GM18951 (cell line): ENCODE results near the gene METAP1.
"Not testable (repeated sequence)": the region's sequence is repeated elsewhere in the genome, so short reads cannot be mapped to it uniquely, and the experiment has no call there.

Experiments used
- POLR2A ChIP-seq: IDR thresholded peaks from 4 replicates; pipeline ENCODE4 v1.6.1; 2011; ENCODE audit warnings: mild to moderate bottlenecking; ENCODE audit not compliant: insufficient read length, insufficient read depth; ENCODE audit errors: extremely low read depth
- in situ Hi-C: fragments of 300-500 bp; cut with MboI; formaldehyde crosslinking; loops from one replicate; pipeline ENCODE4 v1.12.0; 2022; ENCODE audit warnings: low sequenced_read_pairs, mixed read lengths, inconsistent platforms; ENCODE audit not compliant: unreplicated experiment

METAP1 gene

GRCh38 chr4:99013402-99013843 lies 17.9 kb downstream of the METAP1 start:
- no peak for TF ChIP-seq POLR2A
- in situ Hi-C loops: no loop called here

- no peak for TF ChIP-seq POLR2A
- in situ Hi-C loops: no loop called here
Observed at GRCh38 chr4:99013884-99014523, 18.5 kb downstream of the METAP1 start.

GRCh38 chr4:99021386-99021785 lies 25.9 kb downstream of the METAP1 start:
- in situ Hi-C loops: no loop called here
- no peak for TF ChIP-seq POLR2A

GRCh38 chr4:99022566-99022965 lies 27.0 kb downstream of the METAP1 start:
- no peak for TF ChIP-seq POLR2A
- in situ Hi-C loops: no loop called here

GRCh38 chr4:99023800-99024251 lies 28.3 kb downstream of the METAP1 start:
- in situ Hi-C loops: not testable (repeated sequence)

GRCh38 chr4:99024481-99025275 lies 29.2 kb downstream of the METAP1 start:
- TF ChIP-seq POLR2A: no peak
- in situ Hi-C loops: no loop called here

- no peak for TF ChIP-seq POLR2A
- in situ Hi-C loops: no loop called here
Observed at GRCh38 chr4:99025506-99025905, 30.0 kb downstream of the METAP1 start.

GRCh38 chr4:99027304-99027703 lies 31.8 kb downstream of the METAP1 start:
- in situ Hi-C loops: no loop called here

GRCh38 chr4:99028187-99028586 lies 32.7 kb downstream of the METAP1 start:
- TF ChIP-seq POLR2A: no peak
- in situ Hi-C loops: no loop called here

More at GRCh38 chr4:99027304-99027703, 31.8 kb downstream of the METAP1 start:
- no peak for TF ChIP-seq POLR2A

GRCh38 chr4:99029018-99029735 lies 33.7 kb downstream of the METAP1 start:
- in situ Hi-C loops: no loop called here
- TF ChIP-seq POLR2A: no peak

- in situ Hi-C loops: no loop called here
- TF ChIP-seq POLR2A: no peak
Observed at GRCh38 chr4:99029852-99030251, 34.3 kb downstream of the METAP1 start.

GRCh38 chr4:99033956-99034355 lies 38.4 kb downstream of the METAP1 start:
- in situ Hi-C loops: no loop called here

GRCh38 chr4:99038213-99038612 lies 42.7 kb downstream of the METAP1 start:
- no peak for TF ChIP-seq POLR2A
- in situ Hi-C loops: no loop called here

More at GRCh38 chr4:99033956-99034355, 38.4 kb downstream of the METAP1 start:
- no peak for TF ChIP-seq POLR2A
